DND-41 (cell line): ENCODE results near the gene MARK2.

Experiments
- CTCF ChIP-seq: IDR thresholded peaks from 2 replicates; pipeline ENCODE4 v1.5.1; 2012; ENCODE audit warnings: borderline replicate concordance, low read length, moderate library complexity, mild to moderate bottlenecking; ENCODE audit not compliant: poor library complexity, severe bottlenecking; ENCODE audit errors: extremely low read depth
- EZH2 ChIP-seq: IDR thresholded peaks from 3 replicates; pipeline ENCODE4 v1.6.1; 2012; ENCODE audit warnings: borderline replicate concordance, low read depth, mild to moderate bottlenecking, moderate library complexity, low read length, inconsistent platforms; ENCODE audit not compliant: severe bottlenecking

- TF ChIP-seq CTCF (no peak), EZH2 (no peak)
Observed at GRCh38 chr11:63879598-63880402, 40.9 kb downstream of the MARK2 start.
